A549 (cell line): ENCODE measurements around the gene LOXHD1. TPM values are rescaled to one million over a fixed set of nuclear protein-coding genes. Genes with fewer than 3 reads are reported as not detected.

ENCODE experiments used
- ATAC-seq, 2 experiments: fragments of 200-7000 bp in 1 of 2; fragments of >200 bp in 1 of 2; cut with Nextera tagmentation in 1 of 2; cut with Tn5 transposase in 1 of 2; 3 replicates each; pipeline versions ENCODE4 v1.8.0 to v1.9.1; 2018 to 2020; ENCODE audit warnings: mild to moderate bottlenecking in 1 of 2, moderate library complexity in 1 of 2
- CTCF ChIA-PET: fragments of 300-600 bp; sonication (Branson Sonifier 250); formaldehyde crosslinking; extraction: SDS; loops from one replicate; lab custom pipeline; 2021; ENCODE audit warnings: antibody characterized with exemption, inconsistent platforms; lab: Yijun Ruan, JAX
- POLR2A ChIA-PET: fragments of 350-600 bp; formaldehyde crosslinking; extraction: SDS; loops from one replicate; lab custom pipeline; 2021; ENCODE audit warnings: antibody characterized with exemption, inconsistent platforms; lab: Yijun Ruan, JAX
- DNase-seq, 2 experiments: peaks; one replicate each; pipeline versions ENCODE4 v3.0.0 to v3.0.0-alpha.2; 2011 to 2016; ENCODE audit warnings: low read depth in 1 of 2, low spot score in 1 of 2
- FAIRE-seq: peaks from 2 replicates; lab custom pipeline; 2011; peaks lifted over from hg19 to GRCh38; lab: Jason Lieb, UNC
- H3K27ac ChIP-seq, 2 experiments: fragments of >200 bp; sonication (Bioruptor Twin); formaldehyde crosslinking; 3 replicates each; pipeline ENCODE4 v1.5.1; 2016 to 2017
- H3K4me1 ChIP-seq: fragments of >200 bp; sonication (Bioruptor Twin); formaldehyde crosslinking; 3 replicates; pipeline ENCODE4 v1.6.1; 2016
- H3K4me2 ChIP-seq: fragments of >200 bp; sonication (Bioruptor Twin); formaldehyde crosslinking; 3 replicates; pipeline ENCODE4 v1.6.1; 2016
- H3K4me3 ChIP-seq: fragments of >200 bp; sonication (Bioruptor Twin); formaldehyde crosslinking; 3 replicates; pipeline ENCODE4 v1.5.1; 2016
- H3K9me3 ChIP-seq: fragments of >200 bp; sonication (Bioruptor Twin); formaldehyde crosslinking; 3 replicates; pipeline ENCODE4 v1.6.1; 2016
- CEBPB ChIP-seq, 2 experiments: fragments of >200 bp in 1 of 2; sonication (Bioruptor Twin) in 1 of 2; formaldehyde crosslinking in 1 of 2; IDR thresholded peaks; 2 replicates each; pipeline ENCODE4 v1.6.1; 2012 to 2016
- CHD4 ChIP-seq: fragments of 200-600 bp; sonication (generic); IDR thresholded peaks from 2 replicates; pipeline ENCODE4 v1.6.1; 2016; ENCODE audit warnings: antibody characterized with exemption, mild to moderate bottlenecking, borderline replicate concordance
- EHF ChIP-seq: fragments of 250-450 bp; sonication (Bioruptor Pico); IDR thresholded peaks from 2 replicates; pipeline ENCODE4 v1.5.0; 2020; ENCODE audit warnings: mild to moderate bottlenecking
- EHMT2 ChIP-seq: fragments of 200-600 bp; sonication (generic); IDR thresholded peaks from 2 replicates; pipeline ENCODE4 v1.6.1; 2016; ENCODE audit warnings: antibody characterized with exemption, low read depth, mild to moderate bottlenecking, moderate library complexity
- EP300 ChIP-seq, 2 experiments: fragments of >200 bp; sonication (Bioruptor Twin); formaldehyde crosslinking; IDR thresholded peaks; 2 replicates in 1 of 2; 3 replicates in 1 of 2; pipeline ENCODE4 v1.6.1; 2016 to 2017
- FOSB ChIP-seq: fragments of 250-450 bp; sonication (Bioruptor Pico); IDR thresholded peaks from 2 replicates; pipeline ENCODE4 v1.5.0; 2020; ENCODE audit warnings: mild to moderate bottlenecking, moderate library complexity
- GATA3 ChIP-seq: IDR thresholded peaks from 2 replicates; pipeline ENCODE4 v1.6.1; 2012; ENCODE audit warnings: borderline replicate concordance
- HDAC2 ChIP-seq: fragments of 200-600 bp; sonication (generic); IDR thresholded peaks from 2 replicates; pipeline ENCODE4 v1.6.1; 2016
- HEYL ChIP-seq: fragments of 250-450 bp; sonication (Bioruptor Pico); IDR thresholded peaks from 2 replicates; pipeline ENCODE4 v1.8.0; 2021; ENCODE audit warnings: mild to moderate bottlenecking, moderate library complexity
- HOXA7 ChIP-seq: fragments of 250-450 bp; sonication (Bioruptor Pico); IDR thresholded peaks from 2 replicates; pipeline ENCODE4 v1.5.0; 2020; ENCODE audit warnings: mild to moderate bottlenecking, moderate library complexity
- HOXB5 ChIP-seq: fragments of 250-450 bp; sonication (Bioruptor Pico); IDR thresholded peaks from 2 replicates; pipeline ENCODE4 v1.5.0; 2020; ENCODE audit warnings: mild to moderate bottlenecking, moderate library complexity
- KDM1A ChIP-seq: fragments of 200-600 bp; sonication (generic); IDR thresholded peaks from 2 replicates; pipeline ENCODE4 v1.6.1; 2016; ENCODE audit warnings: low read depth, mild to moderate bottlenecking
- MAFK ChIP-seq: fragments of 450-650 bp; IDR thresholded peaks from 2 replicates; pipeline ENCODE4 v1.6.1; 2014; ENCODE audit not compliant: partially characterized antibody
- MAZ ChIP-seq: fragments of 150-350 bp; IDR thresholded peaks from 2 replicates; pipeline ENCODE4 v1.6.1; 2014; ENCODE audit warnings: antibody characterized with exemption, low read depth, low read length, borderline replicate concordance
- POLR2A ChIP-seq: IDR thresholded peaks from 2 replicates; pipeline ENCODE4 v1.6.1; 2012; ENCODE audit warnings: mild to moderate bottlenecking, low read length
- POLR2AphosphoS2 ChIP-seq: conservative IDR thresholded peaks from 2 replicates; pipeline ENCODE4 v1.6.1; 2012; ENCODE audit warnings: low read length, improper control_type of control experiment, inconsistent platforms
- RAD21 ChIP-seq, 2 experiments: fragments of >200 bp in 1 of 2; sonication (Bioruptor Twin) in 1 of 2; formaldehyde crosslinking in 1 of 2; IDR thresholded peaks in 1 of 2; conservative IDR thresholded peaks in 1 of 2; 2 replicates in 1 of 2; 3 replicates in 1 of 2; pipeline ENCODE4 v1.6.1; 2012 to 2018; ENCODE audit warnings: inconsistent platforms in 1 of 2
- RARB ChIP-seq: fragments of 250-450 bp; sonication (Bioruptor Pico); IDR thresholded peaks from 2 replicates; pipeline ENCODE4 v1.8.0; 2021; ENCODE audit warnings: mild to moderate bottlenecking, moderate library complexity
- RCOR1 ChIP-seq: fragments of 150-350 bp; IDR thresholded peaks from 2 replicates; pipeline ENCODE4 v1.6.1; 2014; ENCODE audit warnings: antibody characterized with exemption, low read length, low read depth
- RNF2 ChIP-seq: fragments of 200-600 bp; sonication (generic); IDR thresholded peaks from 2 replicates; pipeline ENCODE4 v1.6.1; 2016; ENCODE audit warnings: low read depth, mild to moderate bottlenecking, antibody characterized with exemption, moderate library complexity, borderline replicate concordance
- SMC3 ChIP-seq: fragments of >200 bp; sonication (Bioruptor Twin); formaldehyde crosslinking; IDR thresholded peaks from 3 replicates; pipeline ENCODE4 v1.6.1; 2018; ENCODE audit warnings: inconsistent platforms
- SREBF2 ChIP-seq: fragments of 450-650 bp; IDR thresholded peaks from 2 replicates; pipeline ENCODE4 v1.6.1; 2014; ENCODE audit warnings: mild to moderate bottlenecking, moderate library complexity
- ZFP36 ChIP-seq: fragments of 450-650 bp; IDR thresholded peaks from 2 replicates; pipeline ENCODE4 v1.6.1; 2014; ENCODE audit warnings: borderline replicate concordance; ENCODE audit not compliant: partially characterized antibody
- ZNF302 ChIP-seq: fragments of 250-450 bp; sonication (Bioruptor Pico); IDR thresholded peaks from 2 replicates; pipeline ENCODE4 v1.9.0; 2021; ENCODE audit warnings: inconsistent platforms, mild to moderate bottlenecking, moderate library complexity
- WGBS: methylation state at CpG from one replicate; pipeline ENCODE4 v1.1.6; 2017; ENCODE audit errors: missing lambda C conversion rate; 5-methylcytosine and 5-hydroxymethylcytosine counted together
- polyA plus RNA-seq, 4 experiments: library from polyadenylated mRNA; depleted of rRNA in 3 of 4; stranded (reverse); fragments of >200 nt; fragmentation: RNase III in 1 of 4; extraction: RNeasy Plus Mini Kit Qiagen cat#74134 plus additional on column Dnase treatment in 1 of 4; gene quantifications; 2 replicates in 3 of 4; 3 replicates in 1 of 4; pipeline ENCODE4 v1.2.3, GENCODE V29; 2011 to 2017
- TF ChIP-seq, protein P1 (sequence below): fragments of 200-600 bp; sonication (generic); IDR thresholded peaks from 2 replicates; pipeline ENCODE4 v1.6.1; 2016; ENCODE audit warnings: antibody characterized with exemption, mild to moderate bottlenecking, moderate library complexity
- TF ChIP-seq, protein P2 (sequence below): IDR thresholded peaks from 2 replicates; pipeline ENCODE4 v1.6.1; 2012
- TF ChIP-seq, protein P3 (sequence below): fragments of 250-450 bp; sonication (Bioruptor Pico); IDR thresholded peaks from 2 replicates; pipeline ENCODE4 v1.5.0; 2020; ENCODE audit warnings: low read depth, mild to moderate bottlenecking, moderate library complexity
- TF ChIP-seq, protein P4 (sequence below): IDR thresholded peaks from 2 replicates; pipeline ENCODE4 v1.6.1; 2012; ENCODE audit warnings: low read depth, borderline replicate concordance
- TF ChIP-seq, protein P5 (sequence below): IDR thresholded peaks from 2 replicates; pipeline ENCODE4 v1.6.1; 2012

The LOXHD1 gene
- polyA plus RNA-seq, 2 of the 4 experiments (the other 2 are of a cell fraction), result not detected

DNA sequence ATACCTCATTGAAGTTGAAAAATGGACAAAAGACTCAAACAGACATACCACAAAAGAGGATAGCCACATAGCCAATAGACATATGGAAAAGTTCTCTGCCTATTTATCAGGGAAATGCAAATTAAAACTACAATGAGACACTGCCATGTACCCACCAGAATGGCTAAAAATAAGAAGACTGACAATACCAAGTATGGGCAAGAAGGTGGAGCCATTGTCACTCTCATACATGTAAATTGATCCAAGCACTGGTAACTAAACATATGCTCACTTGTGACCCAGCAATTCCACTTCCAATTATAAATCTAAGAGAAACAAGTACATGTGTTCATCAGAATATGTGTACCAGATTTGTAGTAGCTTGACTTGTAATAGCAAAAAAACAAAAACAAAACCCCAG, 4.6 kb downstream of the LOXHD1 start:
- TF ChIP-seq ZNF302 (CRISPR knock-in tag), result no peak
- TF ChIP-seq, protein P1, sequence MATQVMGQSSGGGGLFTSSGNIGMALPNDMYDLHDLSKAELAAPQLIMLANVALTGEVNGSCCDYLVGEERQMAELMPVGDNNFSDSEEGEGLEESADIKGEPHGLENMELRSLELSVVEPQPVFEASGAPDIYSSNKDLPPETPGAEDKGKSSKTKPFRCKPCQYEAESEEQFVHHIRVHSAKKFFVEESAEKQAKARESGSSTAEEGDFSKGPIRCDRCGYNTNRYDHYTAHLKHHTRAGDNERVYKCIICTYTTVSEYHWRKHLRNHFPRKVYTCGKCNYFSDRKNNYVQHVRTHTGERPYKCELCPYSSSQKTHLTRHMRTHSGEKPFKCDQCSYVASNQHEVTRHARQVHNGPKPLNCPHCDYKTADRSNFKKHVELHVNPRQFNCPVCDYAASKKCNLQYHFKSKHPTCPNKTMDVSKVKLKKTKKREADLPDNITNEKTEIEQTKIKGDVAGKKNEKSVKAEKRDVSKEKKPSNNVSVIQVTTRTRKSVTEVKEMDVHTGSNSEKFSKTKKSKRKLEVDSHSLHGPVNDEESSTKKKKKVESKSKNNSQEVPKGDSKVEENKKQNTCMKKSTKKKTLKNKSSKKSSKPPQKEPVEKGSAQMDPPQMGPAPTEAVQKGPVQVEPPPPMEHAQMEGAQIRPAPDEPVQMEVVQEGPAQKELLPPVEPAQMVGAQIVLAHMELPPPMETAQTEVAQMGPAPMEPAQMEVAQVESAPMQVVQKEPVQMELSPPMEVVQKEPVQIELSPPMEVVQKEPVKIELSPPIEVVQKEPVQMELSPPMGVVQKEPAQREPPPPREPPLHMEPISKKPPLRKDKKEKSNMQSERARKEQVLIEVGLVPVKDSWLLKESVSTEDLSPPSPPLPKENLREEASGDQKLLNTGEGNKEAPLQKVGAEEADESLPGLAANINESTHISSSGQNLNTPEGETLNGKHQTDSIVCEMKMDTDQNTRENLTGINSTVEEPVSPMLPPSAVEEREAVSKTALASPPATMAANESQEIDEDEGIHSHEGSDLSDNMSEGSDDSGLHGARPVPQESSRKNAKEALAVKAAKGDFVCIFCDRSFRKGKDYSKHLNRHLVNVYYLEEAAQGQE, result no peak
- TF ChIP-seq KDM1A, result no peak
- TF ChIP-seq POLR2AphosphoS2, result no peak
- TF ChIP-seq HDAC2, result no peak
- TF ChIP-seq, protein P2, sequence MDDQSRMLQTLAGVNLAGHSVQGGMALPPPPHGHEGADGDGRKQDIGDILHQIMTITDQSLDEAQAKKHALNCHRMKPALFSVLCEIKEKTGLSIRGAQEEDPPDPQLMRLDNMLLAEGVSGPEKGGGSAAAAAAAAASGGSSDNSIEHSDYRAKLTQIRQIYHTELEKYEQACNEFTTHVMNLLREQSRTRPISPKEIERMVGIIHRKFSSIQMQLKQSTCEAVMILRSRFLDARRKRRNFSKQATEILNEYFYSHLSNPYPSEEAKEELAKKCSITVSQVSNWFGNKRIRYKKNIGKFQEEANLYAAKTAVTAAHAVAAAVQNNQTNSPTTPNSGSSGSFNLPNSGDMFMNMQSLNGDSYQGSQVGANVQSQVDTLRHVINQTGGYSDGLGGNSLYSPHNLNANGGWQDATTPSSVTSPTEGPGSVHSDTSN, result no peak
- TF ChIP-seq EHMT2, result no peak
- TF ChIP-seq HOXB5 (CRISPR knock-in tag), result no peak
- TF ChIP-seq ZFP36, result no peak
- TF ChIP-seq HEYL (CRISPR knock-in tag), result no peak
- no peak for TF ChIP-seq EHF (CRISPR knock-in tag)
- TF ChIP-seq GATA3, result no peak
- TF ChIP-seq RARB (CRISPR knock-in tag), result no peak
- Histone ChIP-seq H3K9me3 (no peaks in the 10 kb centered on the region), H3K27ac (no peak overlapping the region), H3K4me3 (no peak overlapping the region), H3K4me2 (no peak overlapping the region), H3K4me1 (no peaks in the 10 kb centered on the region)
- ChIA-PET POLR2A (no interaction called here), CTCF (interaction anchor here (0.5 kb wide), 1 partner anchor 395 kb away, joined by 3 read pairs; no protein-coding TSS in a partner anchor)
- no peak for DNase-seq
- ATAC-seq, result no peak
- FAIRE-seq, result no peak

DNA sequence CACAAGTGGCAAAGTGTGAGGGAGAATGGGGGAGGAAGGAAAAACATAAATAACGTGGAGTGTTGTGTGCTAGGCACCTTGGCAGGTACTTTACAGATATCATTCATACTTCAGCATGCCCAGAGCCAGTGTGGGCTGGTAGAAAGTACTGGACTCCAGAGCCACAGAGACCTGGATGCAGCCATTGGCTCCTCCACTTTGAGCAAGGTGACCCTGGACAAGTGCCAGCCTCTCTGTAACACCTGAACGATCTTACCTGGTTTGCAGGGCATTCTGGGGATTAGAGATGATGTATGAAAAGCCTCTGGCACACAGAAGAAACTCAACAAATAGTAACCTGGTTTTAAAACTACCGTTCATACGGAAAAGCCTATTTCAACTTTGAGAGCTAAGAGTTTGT, 6.3 kb downstream of the LOXHD1 start:
- ATAC-seq, result no peak
- no peak for FAIRE-seq
- POLR2A ChIA-PET, result no interaction called here

More for the DNA sequence above, 6.3 kb downstream of the LOXHD1 start:
- H3K4me1 ChIP-seq, result no peaks in the 10 kb centered on the region
- no peak overlapping the region for H3K4me2 ChIP-seq
- TF ChIP-seq, protein P3, sequence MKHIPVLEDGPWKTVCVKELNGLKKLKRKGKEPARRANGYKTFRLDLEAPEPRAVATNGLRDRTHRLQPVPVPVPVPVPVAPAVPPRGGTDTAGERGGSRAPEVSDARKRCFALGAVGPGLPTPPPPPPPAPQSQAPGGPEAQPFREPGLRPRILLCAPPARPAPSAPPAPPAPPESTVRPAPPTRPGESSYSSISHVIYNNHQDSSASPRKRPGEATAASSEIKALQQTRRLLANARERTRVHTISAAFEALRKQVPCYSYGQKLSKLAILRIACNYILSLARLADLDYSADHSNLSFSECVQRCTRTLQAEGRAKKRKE (CRISPR knock-in tag), result no peak
- TF ChIP-seq HOXA7 (CRISPR knock-in tag) (no peak), RARB (CRISPR knock-in tag) (no peak), EHF (CRISPR knock-in tag) (no peak), CHD4 (no peak), RCOR1 (no peak), RNF2 (no peak), MAZ (no peak), RAD21 (conservative IDR thresholded peaks at IDR 0.05 in 1 of 2, IDR thresholded peaks at IDR 0.05 in 1 of 2) (no peak), POLR2A (no peak), CEBPB (IDR thresholded peaks at IDR 0.05) (no peak), EP300 (IDR thresholded peaks at IDR 0.05) (no peak), SMC3 (no peak), SREBF2 (no peak), MAFK (no peak), FOSB (no peak)
- TF ChIP-seq, protein P4, sequence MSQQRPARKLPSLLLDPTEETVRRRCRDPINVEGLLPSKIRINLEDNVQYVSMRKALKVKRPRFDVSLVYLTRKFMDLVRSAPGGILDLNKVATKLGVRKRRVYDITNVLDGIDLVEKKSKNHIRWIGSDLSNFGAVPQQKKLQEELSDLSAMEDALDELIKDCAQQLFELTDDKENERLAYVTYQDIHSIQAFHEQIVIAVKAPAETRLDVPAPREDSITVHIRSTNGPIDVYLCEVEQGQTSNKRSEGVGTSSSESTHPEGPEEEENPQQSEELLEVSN, result no peak
- TF ChIP-seq, protein P5, sequence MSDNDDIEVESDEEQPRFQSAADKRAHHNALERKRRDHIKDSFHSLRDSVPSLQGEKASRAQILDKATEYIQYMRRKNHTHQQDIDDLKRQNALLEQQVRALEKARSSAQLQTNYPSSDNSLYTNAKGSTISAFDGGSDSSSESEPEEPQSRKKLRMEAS, result no peak
- H3K27ac ChIP-seq, result no peak overlapping the region
- H3K9me3 ChIP-seq, result no peaks in the 10 kb centered on the region
- CTCF ChIA-PET, result interaction anchor here (0.7 to 1.3 kb wide), 2 partner anchors 11 to 27 kb away, joined by 3 to 4 read pairs; no protein-coding TSS in a partner anchor
- WGBS, result 0% methylated on average over 4 of the region's 4 CpGs
- no peak for DNase-seq
- H3K4me3 ChIP-seq, result no peak overlapping the region
